GM23248 (cell line): ENCODE data around the gene VPS33A.

Experiments used
- EZH2 ChIP-seq: fragments of 200-600 bp; sonication (generic); IDR thresholded peaks from 2 replicates; pipeline ENCODE4 v1.6.1; 2018; ENCODE audit warnings: antibody characterized with exemption, mild to moderate bottlenecking; ENCODE audit not compliant: insufficient read depth, poor library complexity, severe bottlenecking
- EZH2phosphoT487 ChIP-seq: fragments of 200-600 bp; sonication (generic); IDR thresholded peaks from 2 replicates; pipeline ENCODE4 v1.6.1; 2018; ENCODE audit warnings: antibody characterized with exemption, moderate library complexity, mild to moderate bottlenecking, low read depth; ENCODE audit not compliant: insufficient read depth

DNA sequence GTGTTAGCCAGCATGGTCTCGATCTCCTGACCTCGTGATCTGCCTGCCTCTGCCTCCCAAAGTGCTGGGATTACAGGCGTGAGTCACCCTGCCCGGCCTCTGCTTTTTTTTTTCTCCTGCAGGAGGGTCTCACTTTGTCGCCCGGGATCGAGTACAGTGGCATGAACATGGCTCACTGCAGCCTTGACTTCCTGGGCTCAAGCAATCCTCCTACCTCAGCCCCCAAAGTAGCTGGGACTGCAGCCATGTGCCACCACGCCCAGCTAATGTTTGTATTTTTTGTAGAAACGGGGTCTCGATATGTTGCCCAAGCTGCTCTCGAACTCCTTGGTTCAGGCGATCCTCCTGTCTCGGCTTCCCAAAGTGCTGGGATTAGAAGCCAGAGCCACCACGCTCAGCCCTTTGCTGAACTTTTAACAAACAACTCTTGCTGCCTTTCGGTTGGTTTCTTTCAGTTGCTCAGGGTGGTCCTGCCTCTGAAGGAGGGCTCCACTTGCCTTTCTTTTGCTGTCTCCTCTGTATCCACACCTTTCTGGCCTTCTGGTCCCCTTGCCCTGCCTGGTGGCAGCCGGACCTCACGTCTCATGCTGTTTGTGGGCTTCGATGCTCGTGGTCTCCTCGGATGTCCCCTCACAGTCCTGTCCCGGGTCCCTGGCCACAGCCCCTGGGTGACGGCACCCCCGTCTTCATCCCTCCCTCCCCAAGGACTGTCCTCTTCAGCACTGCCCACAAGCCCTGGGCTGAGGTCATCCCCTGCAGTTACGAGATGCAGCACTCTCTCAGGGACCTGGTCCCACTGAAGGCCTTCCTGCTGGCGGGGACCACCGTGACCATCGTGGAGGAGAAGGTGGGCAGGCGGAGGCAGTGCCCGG lies 66.6 kb downstream of the VPS33A start:
- TF ChIP-seq EZH2phosphoT487 (no peak), EZH2 (no peak)
